OCI-LY1 (cell line): ENCODE measurements around the gene ADAM8.

Experiments used
- H2AFZ ChIP-seq: fragments of 200-600 bp; sonication (generic), shearing (Covaris generic); 2 replicates; pipeline ENCODE4 v1.6.0; 2014; ENCODE audit warnings: antibody characterized with exemption, mild to moderate bottlenecking, low read length
- H3F3A ChIP-seq: fragments of 200-600 bp; sonication (generic), shearing (Covaris generic); 2 replicates; pipeline ENCODE4 v1.6.0; 2014; ENCODE audit warnings: mild to moderate bottlenecking, antibody characterized with exemption, low read length, moderate library complexity; ENCODE audit not compliant: insufficient read depth
- H3K27ac ChIP-seq: fragments of 200-600 bp; sonication (generic); 2 replicates; pipeline ENCODE4 v1.5.1; 2014; ENCODE audit warnings: low read length, mixed run types, mild to moderate bottlenecking, low read depth; ENCODE audit not compliant: poor library complexity, severe bottlenecking
- H3K27me3 ChIP-seq: fragments of 200-600 bp; sonication (generic); 2 replicates; pipeline ENCODE4 v1.6.0; 2014; ENCODE audit warnings: antibody characterized with exemption, mild to moderate bottlenecking, low read length, moderate library complexity; ENCODE audit not compliant: insufficient read depth
- H3K36me3 ChIP-seq: fragments of 200-600 bp; sonication (generic); 2 replicates; pipeline ENCODE4 v1.6.1; 2014; ENCODE audit warnings: mild to moderate bottlenecking, antibody characterized with exemption, low read length, moderate library complexity, mixed read lengths; ENCODE audit not compliant: insufficient read depth
- H3K4me1 ChIP-seq: fragments of 200-600 bp; sonication (generic); 2 replicates; pipeline ENCODE4 v1.5.1; 2014; ENCODE audit warnings: mild to moderate bottlenecking, low read length, moderate library complexity; ENCODE audit not compliant: insufficient read depth, severe bottlenecking
- H3K4me2 ChIP-seq: fragments of 200-600 bp; sonication (generic), shearing (Covaris generic); 2 replicates; pipeline ENCODE4 v1.6.1; 2014; ENCODE audit warnings: low read length
- H3K4me3 ChIP-seq: fragments of 200-600 bp; sonication (generic); 2 replicates; pipeline ENCODE4 v1.5.1; 2014; ENCODE audit warnings: low read length, low read depth, mild to moderate bottlenecking, mixed read lengths; ENCODE audit not compliant: poor library complexity, severe bottlenecking
- H3K79me2 ChIP-seq: fragments of 200-600 bp; shearing (Covaris generic); 2 replicates; pipeline ENCODE4 v1.6.1; 2016; ENCODE audit warnings: mixed run types, low read length, mixed read lengths; ENCODE audit not compliant: insufficient read depth
- H3K9ac ChIP-seq: fragments of 200-600 bp; sonication (generic), shearing (Covaris generic); 2 replicates; pipeline ENCODE4 v1.6.1; 2014; ENCODE audit warnings: mild to moderate bottlenecking, low read length, mixed read lengths
- H3K9me2 ChIP-seq: fragments of 200-600 bp; sonication (generic), shearing (Covaris generic); 2 replicates; pipeline ENCODE4 v1.6.1; 2014; ENCODE audit warnings: low read depth, mild to moderate bottlenecking, low read length, mixed read lengths
- H3K9me3 ChIP-seq: fragments of 200-600 bp; shearing (Covaris generic); 2 replicates; pipeline ENCODE4 v1.6.1; 2014; ENCODE audit warnings: low read length, mixed read lengths
- H4K20me1 ChIP-seq: fragments of 200-600 bp; sonication (generic), shearing (Covaris generic); 2 replicates; pipeline ENCODE4 v1.6.0; 2016; ENCODE audit warnings: mild to moderate bottlenecking, low read length; ENCODE audit not compliant: insufficient read depth
- EZH2 ChIP-seq: fragments of 200-600 bp; sonication (generic), shearing (Covaris generic); IDR thresholded peaks from 2 replicates; pipeline ENCODE4 v1.8.0; 2017; ENCODE audit warnings: borderline replicate concordance, mixed run types, mild to moderate bottlenecking, antibody characterized with exemption, low read length, moderate library complexity, mixed read lengths
- TF ChIP-seq, protein P1 (sequence below): fragments of 200-600 bp; sonication (generic), shearing (Covaris generic); IDR thresholded peaks from 2 replicates; pipeline ENCODE4 v1.5.1; 2017; ENCODE audit warnings: mild to moderate bottlenecking, antibody characterized with exemption, low read length, moderate library complexity, mixed read lengths

ADAM8 gene

GRCh38 chr10:133312769-133313145, 36.1 kb upstream of the ADAM8 start:
- Histone ChIP-seq H3K9ac (no peak overlapping the region), H3K4me2 (no peak overlapping the region), H3K4me3 (no peak overlapping the region), H3K9me3 (no peaks in the 10 kb centered on the region), H3K4me1 (peaks cover 14% of the 10 kb centered on the region), H3K79me2 (no peaks in the 10 kb centered on the region), H4K20me1 (no peaks in the 10 kb centered on the region), H3K27ac (no peak overlapping the region), H3K27me3 (no peaks in the 10 kb centered on the region), H3K36me3 (peaks cover 36% of the 10 kb centered on the region), H3K9me2 (no peaks in the 10 kb centered on the region), H3F3A (no peaks in the 10 kb centered on the region), H2AFZ (no peak overlapping the region)
- TF ChIP-seq, protein P1, sequence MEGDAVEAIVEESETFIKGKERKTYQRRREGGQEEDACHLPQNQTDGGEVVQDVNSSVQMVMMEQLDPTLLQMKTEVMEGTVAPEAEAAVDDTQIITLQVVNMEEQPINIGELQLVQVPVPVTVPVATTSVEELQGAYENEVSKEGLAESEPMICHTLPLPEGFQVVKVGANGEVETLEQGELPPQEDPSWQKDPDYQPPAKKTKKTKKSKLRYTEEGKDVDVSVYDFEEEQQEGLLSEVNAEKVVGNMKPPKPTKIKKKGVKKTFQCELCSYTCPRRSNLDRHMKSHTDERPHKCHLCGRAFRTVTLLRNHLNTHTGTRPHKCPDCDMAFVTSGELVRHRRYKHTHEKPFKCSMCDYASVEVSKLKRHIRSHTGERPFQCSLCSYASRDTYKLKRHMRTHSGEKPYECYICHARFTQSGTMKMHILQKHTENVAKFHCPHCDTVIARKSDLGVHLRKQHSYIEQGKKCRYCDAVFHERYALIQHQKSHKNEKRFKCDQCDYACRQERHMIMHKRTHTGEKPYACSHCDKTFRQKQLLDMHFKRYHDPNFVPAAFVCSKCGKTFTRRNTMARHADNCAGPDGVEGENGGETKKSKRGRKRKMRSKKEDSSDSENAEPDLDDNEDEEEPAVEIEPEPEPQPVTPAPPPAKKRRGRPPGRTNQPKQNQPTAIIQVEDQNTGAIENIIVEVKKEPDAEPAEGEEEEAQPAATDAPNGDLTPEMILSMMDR: no peak
- TF ChIP-seq EZH2: no peak

DNA sequence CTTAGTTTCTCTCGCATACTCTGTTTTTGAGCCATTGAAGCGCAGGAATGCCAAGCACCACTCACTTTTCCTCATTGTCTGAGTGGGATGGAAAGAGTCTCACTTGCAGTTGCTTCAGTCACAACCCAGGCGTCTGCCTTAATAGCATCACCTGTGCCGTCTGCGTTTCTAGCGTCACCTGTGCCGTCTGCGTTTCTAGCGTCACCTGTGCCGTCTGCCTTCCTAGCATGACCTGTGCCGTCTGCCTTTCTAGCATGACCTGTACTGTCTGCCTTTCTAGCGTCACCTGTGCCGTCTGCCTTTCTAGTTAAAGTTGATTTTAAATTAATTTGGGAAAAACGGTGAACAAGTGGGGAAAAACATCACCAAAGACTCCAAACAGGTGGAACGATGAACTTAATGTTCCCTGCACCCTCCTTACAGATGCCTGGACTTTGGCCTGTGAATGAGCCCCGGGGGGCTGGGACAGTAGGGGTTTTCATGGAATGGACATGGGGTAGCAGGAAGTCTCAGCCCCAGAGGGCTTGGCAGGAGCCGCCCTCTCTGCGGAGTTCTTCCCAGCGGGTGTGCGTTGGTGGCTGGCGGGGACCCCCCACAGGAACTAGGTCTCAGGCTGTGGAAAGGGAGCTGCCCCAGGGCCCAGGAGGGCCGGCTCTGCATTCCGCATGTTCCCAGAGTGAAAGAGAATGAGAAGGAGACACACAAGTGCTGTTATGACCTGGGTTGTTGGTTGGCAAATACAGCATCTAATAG, 35.5 kb upstream of the ADAM8 start:
- TF ChIP-seq, protein P1: no peak
- TF ChIP-seq EZH2: no peak
- H3K9me3 ChIP-seq: no peaks in the 10 kb centered on the region
- H3K27me3 ChIP-seq: no peaks in the 10 kb centered on the region
- no peak overlapping the region for H3K4me2 ChIP-seq
- H3K4me3 ChIP-seq: no peak overlapping the region
- peaks cover 36% of the 10 kb centered on the region for H3K36me3 ChIP-seq
- peaks cover 19% of the 10 kb centered on the region for H3K4me1 ChIP-seq
- no peaks in the 10 kb centered on the region for H3F3A ChIP-seq
- no peak overlapping the region for H2AFZ ChIP-seq
- H4K20me1 ChIP-seq: no peaks in the 10 kb centered on the region
- no peaks in the 10 kb centered on the region for H3K79me2 ChIP-seq
- H3K9me2 ChIP-seq: no peaks in the 10 kb centered on the region
- no peak overlapping the region for H3K9ac ChIP-seq
- no peak overlapping the region for H3K27ac ChIP-seq

DNA sequence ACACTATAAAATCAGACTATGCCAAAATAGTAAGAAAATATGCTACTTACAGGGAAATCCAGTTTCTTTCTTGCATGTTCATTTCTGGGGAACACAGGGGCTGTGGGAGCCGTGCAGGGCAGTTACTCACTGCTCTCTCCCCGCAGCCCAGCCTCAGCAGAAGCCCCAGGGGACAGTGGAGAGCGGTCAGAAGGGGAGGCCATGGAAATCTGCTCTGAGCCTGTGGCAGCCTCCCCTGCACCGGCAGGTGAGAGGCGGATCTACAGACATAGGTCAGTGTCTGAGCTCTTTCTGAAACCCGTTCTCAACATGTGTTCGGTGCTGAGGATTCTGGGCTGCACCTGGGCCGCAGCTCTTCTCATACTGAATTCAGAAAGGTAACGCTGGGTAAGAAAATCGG, 34.9 kb upstream of the ADAM8 start:
- TF ChIP-seq, protein P1: no peak
- TF ChIP-seq EZH2: no peak
- H3K27ac ChIP-seq: no peak overlapping the region
- no peaks in the 10 kb centered on the region for H4K20me1 ChIP-seq

More for the DNA sequence above, 34.9 kb upstream of the ADAM8 start:
- H3K79me2 ChIP-seq: no peaks in the 10 kb centered on the region
- no peak overlapping the region for H3K4me2 ChIP-seq
- H3F3A ChIP-seq: no peaks in the 10 kb centered on the region
- no peaks in the 10 kb centered on the region for H3K9me3 ChIP-seq
- no peak overlapping the region for H3K9ac ChIP-seq
- H3K9me2 ChIP-seq: no peaks in the 10 kb centered on the region
- H2AFZ ChIP-seq: no peak overlapping the region
- H3K27me3 ChIP-seq: no peaks in the 10 kb centered on the region
- H3K36me3 ChIP-seq: peaks cover 36% of the 10 kb centered on the region
- H3K4me1 ChIP-seq: peaks cover 24% of the 10 kb centered on the region
- H3K4me3 ChIP-seq: no peak overlapping the region
